ENCODE results near the gene YOD1.

GRCh38 chr1:207030522-207031009 lies 20.4 kb downstream of the YOD1 start:
- no peak for TF ChIP-seq CTCF (conservative IDR thresholded peaks at IDR 0.05)
- TF ChIP-seq EZH2 (IDR thresholded peaks at IDR 0.05; ENCODE audit: low read depth) = no peak

Measured in PC-9 (cell line).